ENCODE data around the gene GLIS1. TPM values are rescaled to one million over a fixed set of nuclear protein-coding genes. Genes with fewer than 3 reads are reported as not detected.

The GLIS1 gene
- total RNA-seq, 1 experiment from 2014 or later, result 0.39 TPM

- Histone ChIP-seq H3K27ac (ENCODE audit: low read depth, low read length) (no peak overlapping the region), H3K9ac (ENCODE audit: low read length) (no peak overlapping the region), H3K4me2 (ENCODE audit: low read length) (no peak overlapping the region), H3K36me3 (ENCODE audit: control insufficient read depth in 1 of 2, insufficient read depth in 2 of 2, low read length in 2 of 2) (no peaks in the 10 kb centered on the region), H3K9me3 (ENCODE audit: control insufficient read depth in 1 of 2, insufficient read depth in 1 of 2, low read depth in 1 of 2, low read length in 2 of 2) (no peaks in the 10 kb centered on the region), H4K20me1 (ENCODE audit: insufficient read depth) (no peaks in the 10 kb centered on the region), H3K27me3 (ENCODE audit: insufficient read depth, low read length) (no peaks in the 10 kb centered on the region), H3K79me2 (ENCODE audit: insufficient read depth, low read length) (no peaks in the 10 kb centered on the region), H3K4me1 (ENCODE audit: control insufficient read depth in 1 of 2, insufficient read depth in 2 of 2, low read length in 2 of 2) (peaks cover 0 to 3% of the 10 kb centered on the region in 2 experiments; a peak in 1 of 4 replicates), H2AFZ (ENCODE audit: low read depth, low read length, poor library complexity, severe bottlenecking) (no peak overlapping the region), H3K9me2 (ENCODE audit: insufficient read depth) (no peaks in the 10 kb centered on the region), H3K4me3 (replicated peaks in 1 of 2; ENCODE audit: low read depth in 1 of 2, low read length in 2 of 2) (no peak overlapping the region)
- ATAC-seq (no peak), DNase-seq (ENCODE audit: low read depth, low spot score) (no peak)
- ChIA-PET POLR2A (no interaction called here), CTCF (no interaction called here), RAD21 (ENCODE audit: low non-redundant PET in 1 of 2, low total read pairs in 2 of 2, uncharacterized antibody in 2 of 2, unreplicated experiment in 2 of 2) (no interaction called here)
- TF ChIP-seq CBX3 (IDR thresholded peaks at IDR 0.05; ENCODE audit: low read depth), result no peak
- TF ChIP-seq SP1 (IDR thresholded peaks at IDR 0.05; ENCODE audit: low read depth), result no peak
- TF ChIP-seq RAD21 (IDR thresholded peaks at IDR 0.05; ENCODE audit: low read depth), result no peak
- no peak for TF ChIP-seq JUND (IDR thresholded peaks at IDR 0.05)
- no peak for TF ChIP-seq CTCF (IDR thresholded peaks at IDR 0.05 in 2 of 3, conservative IDR thresholded peaks at IDR 0.05 in 1 of 3; ENCODE audit: borderline replicate concordance in 1 of 3, insufficient read depth in 1 of 3, low read depth in 2 of 3, low read length in 2 of 3)
- no peak for TF ChIP-seq ATF3 (IDR thresholded peaks at IDR 0.05)
- TF ChIP-seq FOSL1 (IDR thresholded peaks at IDR 0.05; ENCODE audit: low read depth), result no peak
- no peak for TF ChIP-seq EGR1 (IDR thresholded peaks at IDR 0.05; ENCODE audit: low read depth)
- TF ChIP-seq POLR2A (IDR thresholded peaks at IDR 0.05; ENCODE audit: borderline replicate concordance, extremely low read depth, insufficient read depth, insufficient read length), result no peak
- no peak for TF ChIP-seq EZH2 (IDR thresholded peaks at IDR 0.05)
- no peak for TF ChIP-seq YY1 (IDR thresholded peaks at IDR 0.05; ENCODE audit: extremely low read depth, insufficient replicate concordance, low read depth, low read length)
- no peak for TF ChIP-seq TCF7L2 (IDR thresholded peaks at IDR 0.05; ENCODE audit: borderline replicate concordance, extremely low read depth, insufficient read depth, insufficient read length)
- TF ChIP-seq REST (IDR thresholded peaks at IDR 0.05; ENCODE audit: low read depth), result no peak
- BruUV-seq (replicated peaks), result no TSS peak
- intact Hi-C loops (cut with micrococcal nuclease), result no loop called here
These were observed 143.1 kb downstream of the GLIS1 start for GRCh38 chr1:53595906-53596305.
